ENCODE data around the gene OR2H1.

The OR2H1 gene

GRCh38 chr6:29510746-29511300 is 53.9 kb downstream of the OR2H1 start:
- DNase-seq (ENCODE audit: low read depth) = no peak
